Tongue (tissue), 2 donors: ENCODE data around the gene TYMP. TPM values are rescaled to one million over a fixed set of nuclear protein-coding genes. Genes with fewer than 3 reads are reported as not detected.
"Not testable (repeated sequence)": the region's sequence is repeated elsewhere in the genome, so short reads cannot be mapped to it uniquely, and the experiment has no call there.

Source experiments
- DNase-seq: peaks from one replicate; pipeline ENCODE4 v3.0.0-alpha.2; 2015
- total RNA-seq: library from RNA; depleted of rRNA; stranded (reverse); fragments of >200 nt; gene quantifications from one replicate; pipeline ENCODE4 v1.2.3, GENCODE V29; 2014

TYMP gene
- total RNA-seq, 1 donor from 2014 or later, result 11.0 TPM

GRCh38 chr22:50562523-50563412 lies 33.0 kb upstream of the TYMP start, which contains the start of gene SYCE3:
TSS of gene SYCE3 (minus strand) at chr22:50562919. CDS start at chr22:50556405, 6,514 bp downstream.
- peak; percentile 97 for DNase-seq

GRCh38 chr22:50561401-50562358 lies 31.9 kb upstream of the TYMP start:
- no peak for DNase-seq

- no peak for DNase-seq
These were observed 30.2 kb upstream of the TYMP start for GRCh38 chr22:50560034-50560433.

GRCh38 chr22:50556703-50557102 lies 26.9 kb upstream of the TYMP start:
- no peak for DNase-seq

GRCh38 chr22:50553310-50553709 lies 23.5 kb upstream of the TYMP start:
- DNase-seq, result no peak

- DNase-seq, result no peak
These were observed 21.4 kb upstream of the TYMP start for GRCh38 chr22:50551160-50551752.

- DNase-seq, result no peak
These were observed 20.6 kb upstream of the TYMP start for GRCh38 chr22:50550395-50550794.

- DNase-seq, result no peak
These were observed 19.3 kb upstream of the TYMP start for GRCh38 chr22:50548921-50549790.

GRCh38 chr22:50548040-50548920 lies 18.5 kb upstream of the TYMP start:
- DNase-seq, result no peak

- no peak for DNase-seq
These were observed 17.6 kb upstream of the TYMP start for GRCh38 chr22:50547263-50547985.

- DNase-seq, result no peak
These were observed 16.8 kb upstream of the TYMP start for GRCh38 chr22:50546326-50547262.

GRCh38 chr22:50545522-50546325 lies 15.9 kb upstream of the TYMP start, which contains the start of gene KLHDC7B:
TSS of gene KLHDC7B (plus strand) at chr22:50545899. CDS start at chr22:50546244, 345 bp downstream.
- no peak for DNase-seq

- no peak for DNase-seq
These were observed 15.0 kb upstream of the TYMP start for GRCh38 chr22:50544746-50545253.

GRCh38 chr22:50544078-50544745 lies 14.4 kb upstream of the TYMP start:
- DNase-seq, result peak; percentile 63

- no peak for DNase-seq
These were observed 12.7 kb upstream of the TYMP start for GRCh38 chr22:50542416-50542927.

GRCh38 chr22:50541667-50542026 lies 11.8 kb upstream of the TYMP start:
- not testable (repeated sequence) for DNase-seq
